Stomach (tissue), 9 donors: ENCODE measurements around the gene GRAMD1B. TPM values are rescaled to one million over a fixed set of nuclear protein-coding genes. Genes with fewer than 3 reads are reported as not detected.

Source experiments
- DNase-seq, 2 donors: peaks; one replicate each; pipeline versions ENCODE4 v3.0.0 to v3.0.0-alpha.2; 2013 to 2019
- H3K27ac ChIP-seq, 5 donors: fragments of 200-600 bp in 4 of 5; sonication (generic) in 4 of 5; one replicate each; pipeline ENCODE4 v1.5.1; 2013 to 2019; ENCODE audit warnings: mild to moderate bottlenecking in 1 of 5, moderate library complexity in 1 of 5
- H3K27me3 ChIP-seq, 3 donors: fragments of 200-600 bp; sonication (generic); one replicate each; pipeline ENCODE4 v1.5.1; 2017 to 2019; ENCODE audit warnings: mixed run types in 1 of 3
- H3K36me3 ChIP-seq, 4 donors: fragments of 200-600 bp; sonication (generic); 1 replicate in 3 of 4; 2 replicates in 1 of 4; pipeline ENCODE4 v1.5.1; 2016 to 2019
- H3K4me1 ChIP-seq, 4 donors: fragments of 200-600 bp; sonication (generic); one replicate each; pipeline ENCODE4 v1.5.1; 2016 to 2019
- H3K4me3 ChIP-seq, 4 donors: fragments of 200-600 bp; sonication (generic) in 3 of 4; one replicate each; pipeline ENCODE4 v1.5.1; 2016 to 2019; ENCODE audit warnings: mild to moderate bottlenecking in 1 of 4
- H3K9me3 ChIP-seq, 4 donors: fragments of 200-600 bp; sonication (generic); one replicate each; pipeline ENCODE4 v1.5.1; 2016 to 2019
- CTCF ChIP-seq, 7 experiments: fragments of 450-650 bp in 4 of 7; fragments of 200-600 bp in 3 of 7; sonication (generic) in 3 of 7; IDR thresholded peaks; one replicate each; pipeline ENCODE4 v1.5.1; 2016 to 2019; ENCODE audit warnings: antibody characterized with exemption in 7 of 7, control low read depth in 2 of 7, mild to moderate bottlenecking in 1 of 7
- EP300 ChIP-seq: sonication (generic); formaldehyde crosslinking; IDR thresholded peaks from one replicate; pipeline ENCODE4 v1.6.1; 2017; ENCODE audit warnings: antibody characterized with exemption
- POLR2A ChIP-seq, 4 donors: fragments of 450-650 bp; IDR thresholded peaks; one replicate each; pipeline ENCODE4 v1.6.1; 2016; ENCODE audit warnings: antibody characterized with exemption in 4 of 4, control low read depth in 2 of 4, mild to moderate bottlenecking in 1 of 4, moderate library complexity in 1 of 4
- POLR2AphosphoS5 ChIP-seq, 3 donors: sonication (generic); formaldehyde crosslinking; IDR thresholded peaks; one replicate each; pipeline ENCODE4 v1.6.1; 2016; ENCODE audit warnings: antibody characterized with exemption in 3 of 3
- WGBS, 5 donors: extraction: QIAGEN DNeasy Blood & Tissue Kit in 3 of 5; methylation state at CpG; one replicate each; pipeline versions ENCODE4 v1.1.5 to v1.1.7; 2013 to 2018; 5-methylcytosine and 5-hydroxymethylcytosine counted together
- intact Hi-C: fragments of 100-400 bp; cut with DNase I; formaldehyde crosslinking; loops from one replicate; pipeline ENCODE4 v1.15.1; 2023; ENCODE audit warnings: low total_unique reads
- polyA plus RNA-seq, 3 donors: library from polyadenylated mRNA; stranded (reverse); fragments of 200-250 nt; gene quantifications; one replicate each; pipeline ENCODE4 v1.2.3, GENCODE V29; 2013
- total RNA-seq, 5 donors: library from RNA; depleted of rRNA; stranded (reverse); fragments of >200 nt; gene quantifications; one replicate each; pipeline versions ENCODE4 v1.1.0 to v1.2.3, GENCODE V29; 2014 to 2016
- donor health status: healthy with polysubstance abuse.
- donor health status: Bipolar disorder and iron deficiency.
- donor health status: healthy.

The GRAMD1B gene
- total and polyA plus RNA-seq, 8 donors, result 0.58 to 39.7 (median 12.2) TPM

- Histone ChIP-seq H3K4me3 (no peak overlapping the region), H3K27me3 (no peaks in the 10 kb centered on the region), H3K9me3 (no peaks in the 10 kb centered on the region), H3K36me3 (no peaks in the 10 kb centered on the region), H3K27ac (no peak overlapping the region), H3K4me1 (no peaks in the 10 kb centered on the region)
- intact Hi-C loops, result no loop called here
- WGBS, 5 donors, result 61 to 89% (median 68%) methylated on average over 4 of the region's 4 CpGs
- DNase-seq, result no peak
- TF ChIP-seq POLR2AphosphoS5 (IDR thresholded peaks at IDR 0.05) (no peak), EP300 (no peak), POLR2A (IDR thresholded peaks at IDR 0.05) (no peak), CTCF (IDR thresholded peaks at IDR 0.05) (no peak)
Measured at GRCh38 chr11:123545726-123546270, 115.7 kb downstream of the GRAMD1B start.

DNA sequence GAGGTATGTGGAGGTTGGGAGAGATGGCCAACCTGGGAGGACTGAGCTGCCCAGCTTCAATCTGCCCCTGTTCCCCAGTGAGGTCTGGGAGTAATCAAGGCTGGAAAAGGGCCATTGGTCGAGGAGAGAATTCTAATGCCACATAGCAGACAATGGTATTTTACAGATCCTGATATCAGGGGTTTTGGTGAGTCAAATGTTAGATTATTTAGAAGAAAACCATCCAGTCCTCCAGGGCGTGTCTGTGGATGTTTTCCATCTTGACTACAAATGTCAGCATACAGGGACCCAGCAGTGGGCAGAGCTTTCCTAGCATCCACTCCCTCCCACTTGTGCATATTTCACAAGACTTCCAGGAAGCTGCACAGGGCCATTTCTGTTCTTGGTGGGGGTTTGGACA lies 116.4 kb downstream of the GRAMD1B start:
- WGBS, 5 donors, result 69 to 84% (median 78%) methylated on average over 2 of the region's 2 CpGs
- no peak for DNase-seq
- intact Hi-C loops, result no loop called here
- Histone ChIP-seq H3K27ac (no peak overlapping the region), H3K27me3 (no peaks in the 10 kb centered on the region), H3K4me1 (no peaks in the 10 kb centered on the region), H3K4me3 (no peak overlapping the region), H3K9me3 (no peaks in the 10 kb centered on the region), H3K36me3 (no peaks in the 10 kb centered on the region)
- no peak for TF ChIP-seq CTCF (IDR thresholded peaks at IDR 0.05)
- TF ChIP-seq EP300, result no peak
- no peak for TF ChIP-seq POLR2A (IDR thresholded peaks at IDR 0.05)
- TF ChIP-seq POLR2AphosphoS5 (IDR thresholded peaks at IDR 0.05), result no peak

DNA sequence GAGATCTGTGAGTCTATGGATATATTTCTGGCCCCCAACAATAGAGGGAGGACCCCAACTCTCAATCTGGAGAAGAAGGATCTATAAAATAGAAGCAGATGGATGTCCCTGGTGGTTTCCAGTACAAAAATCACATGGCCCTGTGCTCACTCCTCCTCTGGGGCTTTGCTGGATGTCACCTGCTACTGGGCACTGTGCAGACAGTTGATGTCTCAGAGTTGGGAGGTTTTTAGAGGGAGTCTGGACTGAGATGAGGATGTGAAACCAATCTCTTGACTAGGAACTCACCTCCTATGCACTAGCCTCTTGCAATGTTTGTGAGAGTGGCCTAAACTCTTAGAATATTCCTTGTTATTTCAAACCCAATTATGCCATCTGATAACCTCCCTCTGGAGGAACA lies 117.1 kb downstream of the GRAMD1B start:
- Histone ChIP-seq H3K9me3 (no peaks in the 10 kb centered on the region), H3K27ac (no peak overlapping the region), H3K4me3 (no peak overlapping the region), H3K27me3 (no peaks in the 10 kb centered on the region), H3K36me3 (no peaks in the 10 kb centered on the region), H3K4me1 (no peaks in the 10 kb centered on the region)
- DNase-seq, result no peak
- intact Hi-C loops, result no loop called here
- TF ChIP-seq POLR2AphosphoS5 (IDR thresholded peaks at IDR 0.05) (no peak), CTCF (IDR thresholded peaks at IDR 0.05) (no peak), POLR2A (IDR thresholded peaks at IDR 0.05) (no peak), EP300 (no peak)

GRCh38 chr11:123548774-123549173 lies 118.7 kb downstream of the GRAMD1B start:
- Histone ChIP-seq H3K4me1 (no peaks in the 10 kb centered on the region), H3K36me3 (no peaks in the 10 kb centered on the region), H3K4me3 (no peak overlapping the region), H3K27me3 (no peaks in the 10 kb centered on the region), H3K27ac (no peak overlapping the region), H3K9me3 (no peaks in the 10 kb centered on the region)
- intact Hi-C loops, result no loop called here
- TF ChIP-seq POLR2AphosphoS5 (IDR thresholded peaks at IDR 0.05) (no peak), CTCF (IDR thresholded peaks at IDR 0.05) (no peak), POLR2A (IDR thresholded peaks at IDR 0.05) (no peak), EP300 (no peak)
- 81 to 94% (median 85%) methylated on average over 4 of the region's 4 CpGs for WGBS, 5 donors
- DNase-seq, result no peak
